LNCaP clone FGC (cell line): ENCODE measurements around the gene NEK4.

Source experiments
- DNase-seq: peaks from one replicate; pipeline ENCODE4 v3.0.0-alpha.2; 2011; ENCODE audit warnings: low read depth
- H3K4me3 ChIP-seq: 2 replicates; pipeline ENCODE4 v1.5.1; 2011; ENCODE audit warnings: mild to moderate bottlenecking, low read depth, low read length, control low read depth
- TF ChIP-seq, protein P1 (sequence below): IDR thresholded peaks from 2 replicates; pipeline ENCODE4 v1.5.1; 2012; ENCODE audit warnings: mild to moderate bottlenecking; ENCODE audit not compliant: control insufficient read depth, insufficient read depth; ENCODE audit errors: extremely low read depth

Gene NEK4

DNA sequence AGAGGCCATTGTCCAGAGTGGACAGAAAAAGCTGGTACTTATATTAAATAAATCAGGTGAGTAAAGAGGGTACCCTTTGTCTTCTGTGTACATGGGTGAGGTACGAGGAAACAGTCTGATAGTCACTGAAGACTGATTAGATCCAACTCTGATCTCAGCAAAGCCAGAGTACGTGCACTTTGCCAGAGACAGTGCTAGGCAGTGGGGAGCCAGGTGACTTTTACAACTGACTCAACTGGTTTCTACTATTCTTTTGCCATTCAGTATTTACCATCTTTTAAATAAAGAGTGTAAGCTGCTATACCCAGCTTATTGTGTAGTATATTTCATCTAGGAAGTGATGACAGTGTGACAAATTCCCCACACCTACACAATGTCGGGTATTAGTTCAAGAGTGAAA is 81.6 kb downstream of the NEK4 start:
- peak overlapping the region; percentile 85 for H3K4me3 ChIP-seq
- DNase-seq: peak; percentile 65

DNA sequence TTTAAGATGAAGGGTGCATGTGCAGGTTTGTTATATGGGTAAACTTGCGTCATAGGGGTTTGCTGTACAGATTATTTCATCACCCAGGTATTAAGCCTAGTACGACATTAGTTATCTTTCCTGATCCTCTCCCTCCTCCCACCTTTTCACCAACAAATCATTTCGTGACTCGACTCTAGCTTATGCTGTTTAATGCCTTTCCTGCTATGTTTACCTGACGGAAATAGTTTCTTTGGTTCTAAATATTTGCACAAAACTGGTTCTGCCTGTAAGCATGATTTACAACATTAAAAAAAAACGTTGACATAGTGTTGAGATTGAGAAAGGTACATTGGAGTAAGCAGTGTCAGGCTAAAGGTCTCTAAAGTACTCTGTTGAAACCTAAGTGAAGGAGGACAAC is 82.5 kb downstream of the NEK4 start:
- TF ChIP-seq, protein P1, sequence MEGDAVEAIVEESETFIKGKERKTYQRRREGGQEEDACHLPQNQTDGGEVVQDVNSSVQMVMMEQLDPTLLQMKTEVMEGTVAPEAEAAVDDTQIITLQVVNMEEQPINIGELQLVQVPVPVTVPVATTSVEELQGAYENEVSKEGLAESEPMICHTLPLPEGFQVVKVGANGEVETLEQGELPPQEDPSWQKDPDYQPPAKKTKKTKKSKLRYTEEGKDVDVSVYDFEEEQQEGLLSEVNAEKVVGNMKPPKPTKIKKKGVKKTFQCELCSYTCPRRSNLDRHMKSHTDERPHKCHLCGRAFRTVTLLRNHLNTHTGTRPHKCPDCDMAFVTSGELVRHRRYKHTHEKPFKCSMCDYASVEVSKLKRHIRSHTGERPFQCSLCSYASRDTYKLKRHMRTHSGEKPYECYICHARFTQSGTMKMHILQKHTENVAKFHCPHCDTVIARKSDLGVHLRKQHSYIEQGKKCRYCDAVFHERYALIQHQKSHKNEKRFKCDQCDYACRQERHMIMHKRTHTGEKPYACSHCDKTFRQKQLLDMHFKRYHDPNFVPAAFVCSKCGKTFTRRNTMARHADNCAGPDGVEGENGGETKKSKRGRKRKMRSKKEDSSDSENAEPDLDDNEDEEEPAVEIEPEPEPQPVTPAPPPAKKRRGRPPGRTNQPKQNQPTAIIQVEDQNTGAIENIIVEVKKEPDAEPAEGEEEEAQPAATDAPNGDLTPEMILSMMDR: no peak
- peak; percentile 94 for DNase-seq
- peak overlapping the region; percentile 85 for H3K4me3 ChIP-seq

More for the DNA sequence above, 81.6 kb downstream of the NEK4 start:
- TF ChIP-seq, protein P1: no peak

DNA sequence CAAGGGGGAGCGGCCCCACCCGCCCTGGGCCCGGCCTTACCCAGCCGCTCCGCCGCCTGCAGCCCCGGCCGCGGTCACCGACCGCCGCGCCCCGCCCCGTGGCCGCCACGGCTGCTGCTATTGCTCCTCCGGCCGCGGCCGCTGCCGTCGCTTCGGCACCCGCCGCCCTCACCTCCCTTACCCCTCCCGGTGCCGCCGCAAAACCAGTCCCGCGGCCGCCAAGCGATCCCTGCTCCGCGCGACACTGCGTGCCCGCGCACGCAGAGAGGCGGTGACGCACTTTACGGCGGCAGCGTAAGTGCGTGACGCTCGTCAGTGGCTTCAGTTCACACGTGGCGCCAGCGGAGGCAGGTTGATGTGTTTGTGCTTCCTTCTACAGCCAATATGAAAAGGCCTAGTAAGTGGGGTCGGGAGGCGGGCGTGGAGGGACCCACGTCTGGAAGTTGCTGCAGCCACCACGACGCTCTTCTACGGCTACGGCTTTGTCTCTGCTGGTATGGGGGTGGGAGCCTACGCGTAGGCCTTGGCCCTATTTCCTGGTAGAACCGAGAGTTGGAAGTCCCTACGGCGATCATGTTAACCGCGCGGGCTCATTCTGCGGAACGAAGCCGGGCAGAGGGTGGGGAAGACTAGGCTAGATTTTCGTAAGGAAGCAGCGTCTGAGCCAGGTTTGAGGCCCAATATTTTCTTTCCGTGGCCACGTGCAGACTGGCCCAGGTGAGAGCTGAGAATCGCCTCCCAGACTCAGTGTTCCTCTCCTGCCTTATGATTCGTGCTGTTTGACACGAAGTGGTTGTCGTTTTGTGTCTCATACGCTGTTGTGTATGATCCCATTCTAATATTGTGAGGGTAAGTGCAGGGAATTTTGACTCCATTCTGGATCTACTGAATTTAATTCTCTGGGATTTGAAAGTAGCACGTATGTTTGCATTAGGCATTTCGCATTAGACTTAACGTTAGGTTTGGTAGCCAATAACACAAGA is 84.7 kb downstream of the NEK4 start, which contains the start of the genes GNL3 and PBRM1:
GNL3 (plus strand) TSS at position 324 of the 983 bp plus-strand sequence; CDS start at position 385, 61 bp downstream.
PBRM1 (minus strand) TSS at position 205 of the 983 bp plus-strand sequence.
- H3K4me3 ChIP-seq: peak within 1 kb of the TSS; percentile 87
- TF ChIP-seq, protein P1: no peak
- peak; percentile 90 for DNase-seq

DNA sequence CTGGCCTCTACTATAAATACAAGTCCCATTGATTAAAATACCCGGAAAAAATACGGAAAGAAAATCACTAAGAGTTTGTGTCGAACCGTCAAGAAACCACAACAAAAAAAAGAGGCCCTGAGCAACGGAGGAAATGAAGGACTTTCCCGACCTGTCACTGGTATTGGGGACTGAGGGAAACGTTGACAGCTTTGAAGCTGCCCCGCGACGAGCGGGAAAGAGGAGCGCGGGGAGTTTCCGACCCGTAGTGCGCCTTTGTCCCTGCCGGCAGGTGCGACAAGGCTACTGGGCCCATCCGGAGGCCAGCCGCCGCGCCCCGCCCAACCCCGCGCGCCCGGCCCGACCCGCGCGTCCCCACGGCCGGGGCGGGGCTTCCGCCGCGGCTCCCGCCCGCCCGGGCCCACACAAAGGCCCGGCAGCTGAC is 85.4 kb downstream of the NEK4 start:
- TF ChIP-seq, protein P1: no peak
- peak overlapping the region; percentile 87 for H3K4me3 ChIP-seq
- DNase-seq: no peak

DNA sequence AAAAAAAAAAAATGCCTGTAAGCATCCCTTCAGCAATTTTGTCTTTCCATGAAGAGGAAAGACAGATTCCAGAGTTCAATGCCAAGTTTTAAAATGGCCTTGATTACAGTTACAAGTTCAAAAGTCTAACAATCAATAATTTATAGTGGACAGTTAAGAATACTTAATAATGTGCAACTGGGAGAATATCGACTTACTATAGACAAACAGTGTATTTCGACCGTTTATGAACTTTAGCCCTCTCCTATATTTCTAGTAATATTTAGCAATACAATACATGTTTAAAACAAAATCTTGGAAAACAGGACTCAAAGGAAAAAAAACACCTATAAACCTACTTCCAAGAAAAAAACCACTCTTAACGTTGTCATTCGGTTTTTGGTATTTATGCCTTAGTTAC is 86.6 kb downstream of the NEK4 start:
- peak overlapping the region; percentile 87 for H3K4me3 ChIP-seq
- TF ChIP-seq, protein P1: no peak
- DNase-seq: no peak

DNA sequence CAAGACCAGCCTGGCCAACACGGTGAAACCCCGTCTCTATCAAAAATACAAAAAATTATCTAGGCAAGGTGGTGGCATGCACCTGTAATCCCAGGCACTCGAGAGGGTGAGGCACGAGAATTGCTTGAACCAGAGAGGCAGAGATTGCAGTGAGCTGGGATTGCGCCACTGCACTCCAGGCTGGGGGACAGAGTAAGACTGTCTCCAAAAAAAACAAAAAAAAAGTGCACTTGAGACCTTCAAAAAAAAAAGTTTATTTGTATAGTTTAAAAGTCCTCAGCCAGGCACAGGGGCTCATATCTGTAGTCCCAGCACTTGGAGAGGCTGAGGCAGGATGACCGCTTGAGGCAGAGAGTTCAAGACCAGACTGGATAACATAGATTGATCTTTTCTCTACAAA is 87.1 kb downstream of the NEK4 start:
- no peak overlapping the region for H3K4me3 ChIP-seq
- no peak for DNase-seq
- TF ChIP-seq, protein P1: no peak

DNA sequence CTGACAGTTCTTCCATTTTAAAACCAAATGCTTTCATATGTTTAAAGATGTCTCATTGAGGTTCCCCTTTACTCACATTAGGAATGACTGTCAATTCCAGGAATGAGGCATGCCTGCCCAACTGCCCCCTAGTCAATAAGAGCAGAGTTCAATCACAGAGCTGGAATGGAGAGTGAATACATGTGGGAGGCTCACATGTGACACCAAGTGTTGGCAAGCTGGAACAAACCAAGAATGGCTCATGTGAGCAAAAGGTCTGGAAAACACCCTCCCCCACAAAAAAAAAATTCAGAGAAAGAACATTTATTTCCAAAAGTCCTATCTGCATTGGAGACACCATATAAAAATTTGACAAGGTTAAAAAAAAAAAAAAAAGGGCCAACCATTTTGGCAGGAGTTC is 88.7 kb downstream of the NEK4 start:
- H3K4me3 ChIP-seq: no peak overlapping the region
- TF ChIP-seq, protein P1: peak; percentile 37; the same call in 1 of the 2 replicates
- no peak for DNase-seq
